GM12878 (cell line): ENCODE results near the gene CCDC141.

ENCODE experiments used
- CREB1 ChIP-seq: IDR thresholded peaks from 2 replicates; pipeline ENCODE4 v1.6.1; 2012; ENCODE audit warnings: low read depth, mild to moderate bottlenecking, inconsistent platforms
- CTCF ChIP-seq, 3 experiments: IDR thresholded peaks in 2 of 3; conservative IDR thresholded peaks in 1 of 3; 2 replicates each; pipeline ENCODE4 v1.5.1; 2011; ENCODE audit warnings: low read depth in 3 of 3, low read length in 3 of 3, mild to moderate bottlenecking in 3 of 3, control low read depth in 2 of 3, moderate library complexity in 2 of 3, inconsistent platforms in 1 of 3, mixed read lengths in 1 of 3; ENCODE audit not compliant: control insufficient read depth in 2 of 3, insufficient read depth in 1 of 3; ENCODE audit errors: extremely low read depth in 1 of 3
- POLR2A ChIP-seq: IDR thresholded peaks from 2 replicates; pipeline ENCODE4 v1.6.1; 2011; ENCODE audit warnings: low read depth, mild to moderate bottlenecking, low read length
- SKIL ChIP-seq: fragments of 450-650 bp; IDR thresholded peaks from 2 replicates; pipeline ENCODE4 v1.6.1; 2017; ENCODE audit warnings: mild to moderate bottlenecking, low read depth, inconsistent platforms; ENCODE audit not compliant: poor library complexity, severe bottlenecking
- SMC3 ChIP-seq: IDR thresholded peaks from 2 replicates; pipeline ENCODE4 v1.6.1; 2011; ENCODE audit warnings: low read length, improper control_type of control experiment, borderline replicate concordance

- TF ChIP-seq POLR2A (no peak), CTCF (IDR thresholded peaks at IDR 0.05 in 2 of 3, conservative IDR thresholded peaks at IDR 0.05 in 1 of 3; ENCODE audit: control insufficient read depth in 2 of 3, extremely low read depth in 1 of 3, insufficient read depth in 1 of 3, low read depth in 3 of 3, low read length in 3 of 3) (no peak), CREB1 (no peak), SKIL (no peak), SMC3 (no peak)
These were observed 55.7 kb downstream of the CCDC141 start for GRCh38 chr2:178994264-178994663.
